Adipocyte (in vitro differentiated cells): ENCODE measurements around the gene BACE1-AS.
"Not testable (repeated sequence)": the region's sequence is repeated elsewhere in the genome, so short reads cannot be mapped to it uniquely, and the experiment has no call there.

ENCODE experiments used
- DNase-seq: peaks from one replicate; pipeline ENCODE4 v3.0.0-alpha.2; 2015; ENCODE audit warnings: low read depth
- H3K27me3 ChIP-seq: replicated peaks from 2 replicates; pipeline ENCODE4 v1.7.0; 2013; ENCODE audit warnings: mild to moderate bottlenecking, low read length, moderate library complexity; ENCODE audit not compliant: control insufficient read depth, insufficient read depth
- H3K36me3 ChIP-seq: 2 replicates; pipeline ENCODE4 v1.7.0; 2013; ENCODE audit warnings: low read length, mild to moderate bottlenecking, moderate library complexity; ENCODE audit not compliant: control insufficient read depth, insufficient read depth, severe bottlenecking
- H3K4me1 ChIP-seq: 2 replicates; pipeline ENCODE4 v1.7.0; 2013; ENCODE audit warnings: mild to moderate bottlenecking, low read length, moderate library complexity; ENCODE audit not compliant: control insufficient read depth, insufficient read depth
- H3K4me3 ChIP-seq: 2 replicates; pipeline ENCODE4 v1.7.0; 2013; ENCODE audit warnings: mild to moderate bottlenecking, low read length, moderate library complexity
- H3K9ac ChIP-seq: 2 replicates; pipeline ENCODE4 v1.7.0; 2013; ENCODE audit warnings: mild to moderate bottlenecking, low read length, moderate library complexity
- H3K9me3 ChIP-seq: 2 replicates; pipeline ENCODE4 v1.7.0; 2013; ENCODE audit warnings: mild to moderate bottlenecking, low read length, moderate library complexity; ENCODE audit not compliant: control insufficient read depth

Gene BACE1-AS

DNA sequence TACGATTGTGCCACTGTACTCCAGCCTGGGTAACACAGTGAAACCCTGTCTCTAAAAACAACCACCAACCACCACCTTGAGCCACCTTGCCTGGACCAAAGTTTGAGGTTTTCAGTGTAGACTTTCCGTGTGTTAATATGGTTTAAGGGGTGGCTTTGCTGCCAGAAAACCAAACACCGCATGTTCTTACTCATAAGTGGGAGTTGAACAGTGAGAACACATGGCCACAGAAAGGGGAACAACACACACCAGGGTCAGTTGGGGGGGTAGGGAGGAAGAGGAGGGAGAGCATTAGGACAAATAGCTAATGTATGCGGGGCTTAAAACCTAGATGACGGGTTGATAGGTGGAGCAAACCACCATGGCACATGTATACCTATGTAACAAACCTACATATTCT lies 19.0 kb upstream of the BACE1-AS start:
- not testable (repeated sequence) for H3K9ac ChIP-seq

DNA sequence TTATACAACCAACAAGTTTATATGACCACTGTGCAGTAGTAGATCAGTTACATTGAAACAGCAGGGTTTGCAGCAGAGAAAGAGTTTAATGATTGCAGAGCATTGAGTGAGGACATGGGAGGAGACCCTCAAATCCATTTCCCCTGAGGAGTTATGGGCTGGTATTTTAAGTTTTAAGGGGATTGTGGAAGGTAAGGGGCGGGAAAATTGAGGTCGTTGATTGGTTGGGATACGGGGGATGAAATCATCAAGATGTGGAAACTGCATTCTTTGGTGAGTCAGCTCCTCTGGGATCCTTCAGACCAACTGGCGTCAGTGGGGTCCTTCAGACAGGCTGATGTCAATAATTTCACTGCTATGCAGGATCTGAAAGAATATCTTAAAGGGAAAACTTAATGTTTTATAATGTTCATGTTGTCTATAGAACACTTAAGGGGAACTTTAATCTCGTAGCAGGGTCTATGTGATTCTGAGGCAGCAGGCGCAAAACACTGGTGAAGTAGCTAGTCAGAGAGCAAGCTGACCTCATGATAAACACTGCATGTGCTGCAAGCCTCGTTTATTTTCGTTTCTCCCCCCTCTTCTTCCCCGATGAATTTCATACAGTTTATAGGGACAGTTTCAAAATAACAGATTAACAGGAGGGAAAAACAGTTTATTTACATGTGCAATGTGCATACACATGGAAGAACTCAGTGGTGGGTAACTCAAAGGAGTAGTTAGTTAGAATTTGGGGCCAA lies 17.4 kb upstream of the BACE1-AS start:
- H3K36me3 ChIP-seq: no peaks in the 10 kb centered on the region
- H3K4me3 ChIP-seq: no peak overlapping the region
- peak overlapping the region; percentile 27 for H3K9ac ChIP-seq
- H3K4me1 ChIP-seq: peaks cover 10% of the 10 kb centered on the region
- DNase-seq: peak; percentile 56
- no peaks in the 10 kb centered on the region for H3K27me3 ChIP-seq
- H3K9me3 ChIP-seq: no peaks in the 10 kb centered on the region

More for the DNA sequence above, 19.0 kb upstream of the BACE1-AS start:
- H3K4me1 ChIP-seq: peaks cover 10% of the 10 kb centered on the region
- H3K4me3 ChIP-seq, H3K36me3 ChIP-seq, H3K27me3 ChIP-seq, DNase-seq, H3K9me3 ChIP-seq: not testable (repeated sequence)

- Histone ChIP-seq H3K9me3 (no peaks in the 10 kb centered on the region), H3K36me3 (peaks cover 11% of the 10 kb centered on the region), H3K9ac (no peak overlapping the region), H3K4me3 (no peak overlapping the region), H3K4me1 (peaks cover 37% of the 10 kb centered on the region), H3K27me3 (no peaks in the 10 kb centered on the region)
- DNase-seq: no peak
Measured at GRCh38 chr11:117278347-117278746, 12.8 kb upstream of the BACE1-AS start.

- Histone ChIP-seq H3K27me3 (no peaks in the 10 kb centered on the region), H3K36me3 (peaks cover 21% of the 10 kb centered on the region), H3K4me3 (no peak overlapping the region), H3K4me1 (peaks cover 28% of the 10 kb centered on the region), H3K9ac (no peak overlapping the region), H3K9me3 (no peaks in the 10 kb centered on the region)
- DNase-seq: no peak
Measured at GRCh38 chr11:117279711-117280376, 11.3 kb upstream of the BACE1-AS start.

- DNase-seq: peak; percentile 74
- no peaks in the 10 kb centered on the region for H3K9me3 ChIP-seq
- H3K4me1 ChIP-seq: peaks cover 28% of the 10 kb centered on the region
- H3K36me3 ChIP-seq: peaks cover 31% of the 10 kb centered on the region
- H3K9ac ChIP-seq: peak overlapping the region; percentile 50
- H3K27me3 ChIP-seq: no peaks in the 10 kb centered on the region
- H3K4me3 ChIP-seq: no peak overlapping the region
Measured at GRCh38 chr11:117281159-117281558, 10.0 kb upstream of the BACE1-AS start.

- Histone ChIP-seq H3K27me3 (no peaks in the 10 kb centered on the region), H3K4me3 (no peak overlapping the region), H3K9ac (peak overlapping the region; percentile 18), H3K9me3 (no peaks in the 10 kb centered on the region), H3K36me3 (peaks cover 35% of the 10 kb centered on the region), H3K4me1 (peaks cover 28% of the 10 kb centered on the region)
- DNase-seq: no peak
Measured at GRCh38 chr11:117281869-117282268, 9.3 kb upstream of the BACE1-AS start.

DNA sequence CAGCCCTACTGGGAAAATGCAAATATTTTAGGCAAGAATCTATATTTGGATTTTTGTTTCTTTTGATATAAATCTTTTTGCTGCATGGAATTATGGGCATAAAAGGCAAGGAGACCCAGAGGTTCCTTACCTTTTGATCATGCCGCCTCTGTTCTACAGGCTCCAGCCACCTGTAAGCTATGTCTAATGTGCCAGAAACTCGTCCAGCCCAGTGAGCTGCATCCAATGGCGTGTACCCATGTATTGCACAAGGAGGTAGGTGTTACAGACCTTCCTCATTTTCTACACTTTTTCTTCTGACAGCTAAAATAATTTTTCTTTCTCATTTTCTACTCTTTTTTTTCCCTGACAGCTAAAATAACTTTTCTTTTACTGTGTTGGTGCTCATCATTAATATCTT lies 8.2 kb upstream of the BACE1-AS start:
- Histone ChIP-seq H3K4me1 (peaks cover 28% of the 10 kb centered on the region), H3K9me3 (no peaks in the 10 kb centered on the region), H3K4me3 (no peak overlapping the region), H3K9ac (no peak overlapping the region), H3K36me3 (peaks cover 44% of the 10 kb centered on the region), H3K27me3 (no peaks in the 10 kb centered on the region)
- DNase-seq: no peak

- Histone ChIP-seq H3K36me3 (peaks cover 55% of the 10 kb centered on the region), H3K27me3 (no peaks in the 10 kb centered on the region), H3K9ac (no peak overlapping the region), H3K9me3 (no peaks in the 10 kb centered on the region), H3K4me1 (peaks cover 28% of the 10 kb centered on the region), H3K4me3 (no peak overlapping the region)
- DNase-seq: no peak
Measured at GRCh38 chr11:117284053-117284452, 7.1 kb upstream of the BACE1-AS start.

GRCh38 chr11:117286588-117286987 lies 4.6 kb upstream of the BACE1-AS start:
- Histone ChIP-seq H3K9me3 (no peaks in the 10 kb centered on the region), H3K4me3 (no peak overlapping the region), H3K9ac (no peak overlapping the region), H3K27me3 (no peaks in the 10 kb centered on the region), H3K4me1 (peaks cover 10% of the 10 kb centered on the region), H3K36me3 (peaks cover 80% of the 10 kb centered on the region)
- DNase-seq: no peak

- Histone ChIP-seq H3K9me3 (no peaks in the 10 kb centered on the region), H3K4me1 (no peaks in the 10 kb centered on the region), H3K4me3 (no peak overlapping the region), H3K36me3 (peaks cover 83% of the 10 kb centered on the region), H3K27me3 (no peaks in the 10 kb centered on the region), H3K9ac (no peak overlapping the region)
- DNase-seq: no peak
Measured at GRCh38 chr11:117287668-117288067, 3.5 kb upstream of the BACE1-AS start.

- DNase-seq: no peak
- Histone ChIP-seq H3K36me3 (peaks cover 84% of the 10 kb centered on the region), H3K27me3 (no peaks in the 10 kb centered on the region), H3K9ac (no peak overlapping the region), H3K4me1 (no peaks in the 10 kb centered on the region), H3K4me3 (no peak overlapping the region), H3K9me3 (no peaks in the 10 kb centered on the region)
Measured at GRCh38 chr11:117289795-117290194, 1.4 kb upstream of the BACE1-AS start.
